Kidney glomerular epithelial cell (primary cell): ENCODE measurements around the gene CHST1.

Experiments used
- DNase-seq: peaks from one replicate; lab custom pipeline; 2025; lab: John Stamatoyannopoulos, UW

CHST1 gene

DNA sequence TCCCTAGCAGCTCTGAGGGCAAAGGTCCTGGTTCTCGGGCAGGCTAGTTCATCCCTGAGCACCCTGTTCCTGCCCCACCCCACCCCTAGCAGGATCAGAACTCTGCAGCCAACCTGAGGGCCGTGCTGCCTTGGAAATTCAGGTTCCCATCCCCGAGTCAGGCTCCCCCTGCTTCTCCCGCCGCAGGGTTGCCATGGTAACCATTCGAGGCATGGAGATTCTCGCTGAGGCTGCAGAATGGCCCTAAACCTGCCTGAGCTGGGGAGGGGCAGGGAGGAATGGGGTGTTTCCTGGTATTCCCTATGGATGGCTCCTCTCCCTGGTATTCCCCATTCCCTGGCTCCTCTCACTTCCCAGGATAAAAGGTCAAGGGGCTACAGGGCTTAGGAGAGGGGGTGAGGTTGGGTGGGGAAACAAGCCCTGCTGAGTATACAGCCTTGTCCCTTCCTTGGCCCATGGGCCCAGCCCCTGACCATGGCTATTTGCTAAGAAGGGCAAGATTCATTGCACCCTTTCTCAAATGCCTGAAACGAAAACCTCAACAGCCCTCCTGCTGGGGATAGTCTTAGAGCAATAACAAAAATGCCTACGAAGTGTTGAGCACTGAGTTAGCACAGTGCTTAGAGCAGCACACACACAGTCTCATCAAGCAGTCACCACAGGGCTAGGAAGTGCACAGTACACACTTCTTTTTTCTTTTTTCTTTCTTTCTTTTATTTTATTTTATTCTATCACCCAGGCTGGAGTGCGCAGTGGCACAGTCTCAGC lies 58.7 kb downstream of the CHST1 start:
- DNase-seq, result no peak

DNA sequence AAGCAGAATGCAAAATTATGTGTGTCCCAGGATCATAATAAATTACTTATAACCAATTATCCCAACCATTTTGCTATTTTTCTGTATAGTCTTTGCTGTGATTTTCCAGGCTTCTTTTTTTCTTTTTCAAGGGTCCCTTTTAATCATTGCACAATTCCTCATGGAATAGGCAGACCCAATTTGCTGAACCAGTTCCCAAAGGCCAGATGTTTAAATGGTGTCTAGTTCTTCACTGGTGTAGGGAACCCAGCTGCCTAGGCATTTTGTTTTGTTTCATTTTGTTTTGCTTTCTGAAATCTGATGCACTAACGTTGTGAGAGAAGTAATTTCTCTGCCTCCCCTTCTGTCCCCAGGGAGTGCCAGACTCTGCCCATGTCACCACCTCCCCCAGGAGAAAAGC lies 60.4 kb downstream of the CHST1 start:
- DNase-seq, result no peak

DNA sequence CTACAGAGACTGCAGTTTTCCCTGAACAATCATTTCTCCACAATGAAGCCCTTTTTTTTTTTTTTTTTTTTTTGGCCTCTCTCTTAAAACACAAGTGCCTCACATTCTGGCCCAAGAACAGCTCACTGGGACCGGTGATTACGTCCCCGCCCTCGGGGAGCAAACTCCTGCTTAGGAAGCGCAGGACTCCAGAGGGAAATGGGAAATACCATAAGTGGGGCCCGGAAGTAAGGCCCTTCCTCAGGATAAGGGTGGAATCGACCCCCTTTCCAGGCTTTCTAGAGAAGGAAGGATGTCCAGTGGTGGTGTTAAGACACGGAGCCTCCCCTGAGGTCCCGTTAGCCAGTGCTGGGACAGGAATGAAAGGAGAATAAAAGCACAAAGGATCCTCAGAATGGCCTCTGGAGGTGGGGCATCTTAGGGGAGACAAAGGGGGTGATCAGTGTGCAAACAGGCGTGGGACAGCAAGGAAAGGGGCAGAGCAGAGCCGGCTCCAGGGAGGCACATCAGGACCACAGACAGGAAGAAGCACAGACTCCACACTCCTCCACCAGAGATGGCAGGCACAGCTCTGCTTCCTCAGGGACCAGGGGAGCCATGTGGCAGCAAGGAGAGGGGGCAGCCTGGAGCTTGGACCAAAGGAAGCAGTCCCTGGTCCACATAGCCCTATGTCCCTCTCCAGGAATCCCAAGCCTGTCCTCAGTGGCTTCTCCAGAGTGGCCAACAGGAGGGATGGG lies 61.3 kb downstream of the CHST1 start:
- DNase-seq, result no peak

DNA sequence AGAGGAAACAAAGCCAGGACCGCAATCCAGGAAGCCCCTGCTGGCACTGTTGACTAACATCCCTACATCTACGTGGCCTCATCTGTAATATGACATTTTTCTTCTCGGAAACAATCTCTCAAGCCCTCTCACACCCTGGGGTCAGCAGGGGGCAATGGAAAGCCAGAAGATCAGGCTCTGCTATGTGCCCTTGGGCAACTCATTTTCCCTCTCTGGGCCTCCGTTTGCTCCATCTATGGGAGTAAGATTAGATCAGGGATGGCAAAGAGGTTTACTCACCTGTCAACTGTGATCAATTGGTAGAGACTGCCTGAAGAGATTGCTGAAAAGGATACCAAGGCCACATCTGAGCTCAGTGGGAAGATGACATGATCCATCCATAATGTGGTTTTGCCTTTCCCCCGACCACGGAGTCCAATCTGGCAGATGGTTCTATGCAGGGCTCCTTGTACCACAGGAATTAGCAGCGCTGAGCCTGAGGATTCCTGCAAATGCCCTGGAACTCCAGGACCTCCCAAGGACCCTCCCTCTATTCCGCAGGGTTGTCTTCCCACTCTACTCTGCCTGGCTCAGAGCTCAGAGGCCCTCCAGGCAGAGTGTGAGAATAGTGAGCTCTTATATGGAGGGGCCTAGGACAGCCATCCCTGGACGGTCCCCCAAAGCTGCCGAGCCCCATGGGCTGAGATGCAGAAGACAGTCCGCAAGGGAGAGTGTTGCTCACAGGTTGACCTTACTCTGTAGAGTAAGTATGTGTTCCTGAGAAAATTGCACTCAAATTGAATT lies 66.1 kb downstream of the CHST1 start:
- no peak for DNase-seq
